ENCODE measurements around the gene MT1F.

Gene MT1F

GRCh38 chr16:56632848-56633365 lies 24.9 kb upstream of the MT1F start:
- H3K4me3 ChIP-seq, result no peak overlapping the region
- no peak overlapping the region for H3K27ac ChIP-seq
- peaks cover 22% of the 10 kb centered on the region for H3K9me3 ChIP-seq
- no peaks in the 10 kb centered on the region for H3K36me3 ChIP-seq
- TF ChIP-seq Cebpa-rat (IDR thresholded peaks at IDR 0.05), result no peak
- H3K9ac ChIP-seq, result no peak overlapping the region
- no peak overlapping the region for H3K4me2 ChIP-seq
- H3K4me1 ChIP-seq, result no peaks in the 10 kb centered on the region
- H3K27me3 ChIP-seq, result peaks cover 100% of the 10 kb centered on the region
- peaks cover 67% of the 10 kb centered on the region for H4K20me1 ChIP-seq

GRCh38 chr16:56633535-56633934 lies 24.2 kb upstream of the MT1F start:
- H3K9ac ChIP-seq, result no peak overlapping the region
- H3K27ac ChIP-seq, result no peak overlapping the region
- peaks cover 100% of the 10 kb centered on the region for H3K27me3 ChIP-seq
- H3K4me3 ChIP-seq, result no peak overlapping the region
- no peak for TF ChIP-seq Cebpa-rat (IDR thresholded peaks at IDR 0.05)
- peaks cover 28% of the 10 kb centered on the region for H3K9me3 ChIP-seq
- peaks cover 72% of the 10 kb centered on the region for H4K20me1 ChIP-seq
- H3K4me1 ChIP-seq, result no peaks in the 10 kb centered on the region
- no peaks in the 10 kb centered on the region for H3K36me3 ChIP-seq
- no peak overlapping the region for H3K4me2 ChIP-seq

- no peaks in the 10 kb centered on the region for H3K36me3 ChIP-seq
- no peak for TF ChIP-seq Cebpa-rat (IDR thresholded peaks at IDR 0.05)
- H3K4me1 ChIP-seq, result no peaks in the 10 kb centered on the region
- H3K27me3 ChIP-seq, result peaks cover 100% of the 10 kb centered on the region
- no peak overlapping the region for H3K4me3 ChIP-seq
- no peak overlapping the region for H3K4me2 ChIP-seq
- H4K20me1 ChIP-seq, result peaks cover 75% of the 10 kb centered on the region
- H3K9ac ChIP-seq, result no peak overlapping the region
- no peak overlapping the region for H3K27ac ChIP-seq
- peaks cover 30% of the 10 kb centered on the region for H3K9me3 ChIP-seq
Observed at GRCh38 chr16:56634715-56635440, 22.9 kb upstream of the MT1F start.

- Histone ChIP-seq H3K9me3 (peaks cover 30% of the 10 kb centered on the region), H3K4me3 (no peak overlapping the region), H3K4me2 (no peak overlapping the region), H4K20me1 (peaks cover 75% of the 10 kb centered on the region), H3K9ac (no peak overlapping the region), H3K36me3 (no peaks in the 10 kb centered on the region), H3K27ac (no peak overlapping the region), H3K4me1 (no peaks in the 10 kb centered on the region), H3K27me3 (peaks cover 100% of the 10 kb centered on the region)
- TF ChIP-seq Cebpa-rat (IDR thresholded peaks at IDR 0.05), result no peak
Observed at GRCh38 chr16:56635441-56635967, 22.3 kb upstream of the MT1F start.

- no peaks in the 10 kb centered on the region for H3K4me1 ChIP-seq
- peaks cover 30% of the 10 kb centered on the region for H3K9me3 ChIP-seq
- H3K9ac ChIP-seq, result no peak overlapping the region
- TF ChIP-seq Cebpa-rat (IDR thresholded peaks at IDR 0.05), result no peak
- peaks cover 66% of the 10 kb centered on the region for H4K20me1 ChIP-seq
- H3K4me2 ChIP-seq, result no peak overlapping the region
- H3K36me3 ChIP-seq, result no peaks in the 10 kb centered on the region
- peaks cover 100% of the 10 kb centered on the region for H3K27me3 ChIP-seq
- H3K27ac ChIP-seq, result no peak overlapping the region
- H3K4me3 ChIP-seq, result no peak overlapping the region
Observed at GRCh38 chr16:56636616-56637413, 20.9 kb upstream of the MT1F start.

- TF ChIP-seq Cebpa-rat (IDR thresholded peaks at IDR 0.05), result no peak
- Histone ChIP-seq H3K4me3 (no peak within 1 kb of the TSS), H3K27ac (no peak within 1 kb of the TSS), H3K9ac (no peak within 1 kb of the TSS), H3K4me1 (no peaks in the 10 kb centered on the region), H3K36me3 (no peaks in the 10 kb centered on the region), H3K9me3 (peaks cover 30% of the 10 kb centered on the region), H3K4me2 (no peak within 1 kb of the TSS), H3K27me3 (peaks cover 100% of the 10 kb centered on the region), H4K20me1 (peaks cover 62% of the 10 kb centered on the region)
Observed at GRCh38 chr16:56637814-56638750, 19.7 kb upstream of the MT1F start, which contains the start of gene MT1A. Gene MT1A (plus strand): TSS chr16:56638666. CDS start chr16:56638739, 73 bp downstream.

GRCh38 chr16:56639045-56639444 lies 18.7 kb upstream of the MT1F start:
- H3K4me3 ChIP-seq, result no peak overlapping the region
- no peak overlapping the region for H3K27ac ChIP-seq
- peaks cover 63% of the 10 kb centered on the region for H4K20me1 ChIP-seq
- no peak overlapping the region for H3K9ac ChIP-seq
- peaks cover 30% of the 10 kb centered on the region for H3K9me3 ChIP-seq
- H3K36me3 ChIP-seq, result no peaks in the 10 kb centered on the region
- no peaks in the 10 kb centered on the region for H3K4me1 ChIP-seq
- H3K4me2 ChIP-seq, result no peak overlapping the region
- TF ChIP-seq Cebpa-rat (IDR thresholded peaks at IDR 0.05), result no peak
- H3K27me3 ChIP-seq, result peaks cover 100% of the 10 kb centered on the region

GRCh38 chr16:56640076-56640475 lies 17.7 kb upstream of the MT1F start:
- no peak overlapping the region for H3K4me3 ChIP-seq
- peaks cover 100% of the 10 kb centered on the region for H3K27me3 ChIP-seq
- no peak overlapping the region for H3K9ac ChIP-seq
- peaks cover 24% of the 10 kb centered on the region for H3K9me3 ChIP-seq
- H3K36me3 ChIP-seq, result no peaks in the 10 kb centered on the region
- no peak for TF ChIP-seq Cebpa-rat (IDR thresholded peaks at IDR 0.05)
- no peak overlapping the region for H3K27ac ChIP-seq
- H3K4me2 ChIP-seq, result no peak overlapping the region
- no peaks in the 10 kb centered on the region for H3K4me1 ChIP-seq
- peaks cover 60% of the 10 kb centered on the region for H4K20me1 ChIP-seq

GRCh38 chr16:56641166-56641565 lies 16.6 kb upstream of the MT1F start:
- Histone ChIP-seq H3K27ac (no peak overlapping the region), H3K4me2 (no peak overlapping the region), H3K36me3 (no peaks in the 10 kb centered on the region), H4K20me1 (peaks cover 49% of the 10 kb centered on the region), H3K27me3 (peaks cover 100% of the 10 kb centered on the region), H3K4me1 (no peaks in the 10 kb centered on the region), H3K4me3 (no peak overlapping the region), H3K9ac (no peak overlapping the region), H3K9me3 (peaks cover 15% of the 10 kb centered on the region)
- TF ChIP-seq Cebpa-rat (IDR thresholded peaks at IDR 0.05), result no peak

All from BLaER1 (cell line).